DOHH2 (cell line): ENCODE results near the gene WNT8B.

Experiments
- CTCF ChIP-seq: fragments of 200-600 bp; sonication (generic); IDR thresholded peaks from one replicate; pipeline ENCODE4 v1.5.1; 2014; ENCODE audit warnings: antibody characterized with exemption, mild to moderate bottlenecking, low read depth, low read length; ENCODE audit not compliant: poor library complexity, severe bottlenecking
- EZH2phosphoT487 ChIP-seq: fragments of 200-600 bp; sonication (generic); IDR thresholded peaks from 2 replicates; pipeline ENCODE4 v1.6.1; 2017; ENCODE audit warnings: borderline replicate concordance, mild to moderate bottlenecking, antibody characterized with exemption, low read length, moderate library complexity, mixed read lengths

GRCh38 chr10:100522107-100522801 is 59.4 kb downstream of the WNT8B start:
- TF ChIP-seq CTCF: no peak
- no peak for TF ChIP-seq EZH2phosphoT487
